Subcutaneous abdominal adipose tissue (tissue), 5 donors: ENCODE measurements around the gene C13orf46.

Experiments
- H3K27ac ChIP-seq: one replicate; pipeline ENCODE4 v1.7.0; 2013; ENCODE audit warnings: low read depth, mild to moderate bottlenecking, inconsistent platforms, low read length, moderate library complexity
- H3K27me3 ChIP-seq, 5 donors: one replicate each; pipeline ENCODE4 v1.7.0; 2013; ENCODE audit warnings: low read length in 5 of 5, inconsistent platforms in 1 of 5; ENCODE audit not compliant: control insufficient read depth in 5 of 5, insufficient read depth in 4 of 5
- H3K36me3 ChIP-seq, 5 donors: one replicate each; pipeline ENCODE4 v1.7.0; 2013; ENCODE audit warnings: low read length in 5 of 5; ENCODE audit not compliant: control insufficient read depth in 5 of 5, insufficient read depth in 5 of 5
- H3K4me1 ChIP-seq, 5 donors: one replicate each; pipeline ENCODE4 v1.7.0; 2013; ENCODE audit warnings: low read length in 5 of 5, mild to moderate bottlenecking in 3 of 5, moderate library complexity in 1 of 5; ENCODE audit not compliant: control insufficient read depth in 5 of 5, insufficient read depth in 5 of 5
- H3K4me3 ChIP-seq, 5 donors: one replicate each; pipeline ENCODE4 v1.7.0; 2013; ENCODE audit warnings: low read length in 5 of 5, low read depth in 1 of 5
- H3K9ac ChIP-seq, 5 donors: one replicate each; pipeline ENCODE4 v1.7.0; 2013; ENCODE audit warnings: low read length in 5 of 5, mild to moderate bottlenecking in 4 of 5, moderate library complexity in 3 of 5
- H3K9me3 ChIP-seq, 5 donors: one replicate each; pipeline ENCODE4 v1.7.0; 2013; ENCODE audit warnings: low read length in 5 of 5; ENCODE audit not compliant: control insufficient read depth in 5 of 5
- donor health status: healthy.
- donor health status: healthy.
- donor health status: healthy.
- donor health status: healthy.
- donor health status: healthy.

Gene C13orf46

GRCh38 chr13:113948034-113948742 is 25.7 kb downstream of the C13orf46 start:
- H3K36me3 ChIP-seq: no peaks in the 10 kb centered on the region
- no peak overlapping the region for H3K27ac ChIP-seq
- peaks cover 0 to 39% (median 34%) of the 10 kb centered on the region in 5 donors for H3K4me1 ChIP-seq
- H3K27me3 ChIP-seq: peaks cover 0 to 3% (median 0%) of the 10 kb centered on the region in 5 donors
- H3K9ac ChIP-seq: peak overlapping the region in 1 of 5 donors; percentile 5
- H3K9me3 ChIP-seq: no peaks in the 10 kb centered on the region
- H3K4me3 ChIP-seq: no peak overlapping the region

- Histone ChIP-seq H3K9ac (peak overlapping the region in 2 of 5 donors; percentile 5 to 44), H3K27ac (no peak overlapping the region), H3K27me3 (peaks cover 0 to 6% (median 0%) of the 10 kb centered on the region in 5 donors), H3K36me3 (no peaks in the 10 kb centered on the region), H3K9me3 (no peaks in the 10 kb centered on the region), H3K4me1 (peaks cover 0 to 39% (median 31%) of the 10 kb centered on the region in 5 donors), H3K4me3 (no peak overlapping the region)
Measured at GRCh38 chr13:113947311-113948033, 26.4 kb downstream of the C13orf46 start.

DNA sequence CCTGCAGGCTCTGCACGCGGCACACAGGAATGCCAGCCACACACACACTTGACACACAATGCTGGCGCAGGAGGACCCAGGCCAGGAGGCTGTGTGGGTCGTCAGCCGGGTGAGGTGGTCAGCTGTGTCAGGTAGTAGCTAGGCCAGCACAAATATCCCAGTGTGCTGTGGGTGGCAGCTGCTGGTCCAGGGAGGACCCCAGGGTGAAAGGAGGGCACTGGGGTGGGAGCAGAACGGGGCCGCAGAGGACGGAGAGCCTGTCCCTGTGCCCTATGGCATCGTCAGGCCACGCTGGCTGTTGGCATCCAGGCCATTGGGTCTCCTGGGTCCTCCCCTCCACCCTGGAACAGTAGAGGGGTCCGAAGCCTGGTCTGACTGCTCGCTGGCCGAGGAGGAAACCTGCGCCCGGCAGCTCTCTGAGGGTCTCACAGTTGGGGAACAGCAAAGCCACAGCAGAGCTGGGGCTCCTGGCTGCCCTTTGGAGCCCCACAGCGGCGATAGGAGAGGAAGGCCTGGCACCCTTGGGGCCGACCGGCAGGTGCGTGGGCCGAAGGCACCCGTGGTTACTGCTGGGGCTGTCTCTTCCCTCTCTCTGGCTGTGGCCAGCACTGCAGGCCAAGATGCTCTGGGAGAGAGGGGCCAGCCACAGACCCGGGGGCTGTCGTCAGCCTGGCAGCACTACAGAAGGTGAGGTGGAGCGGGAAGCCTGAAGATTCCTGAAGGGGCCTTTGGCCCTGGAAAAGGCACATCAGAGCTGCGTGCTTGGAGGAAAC is 27.3 kb downstream of the C13orf46 start:
- Histone ChIP-seq H3K27ac (no peak overlapping the region), H3K27me3 (peaks cover 0 to 8% (median 1%) of the 10 kb centered on the region in 5 donors), H3K9me3 (no peaks in the 10 kb centered on the region), H3K36me3 (no peaks in the 10 kb centered on the region), H3K4me1 (peaks cover 0 to 35% (median 27%) of the 10 kb centered on the region in 5 donors), H3K4me3 (no peak overlapping the region), H3K9ac (no peak overlapping the region)

DNA sequence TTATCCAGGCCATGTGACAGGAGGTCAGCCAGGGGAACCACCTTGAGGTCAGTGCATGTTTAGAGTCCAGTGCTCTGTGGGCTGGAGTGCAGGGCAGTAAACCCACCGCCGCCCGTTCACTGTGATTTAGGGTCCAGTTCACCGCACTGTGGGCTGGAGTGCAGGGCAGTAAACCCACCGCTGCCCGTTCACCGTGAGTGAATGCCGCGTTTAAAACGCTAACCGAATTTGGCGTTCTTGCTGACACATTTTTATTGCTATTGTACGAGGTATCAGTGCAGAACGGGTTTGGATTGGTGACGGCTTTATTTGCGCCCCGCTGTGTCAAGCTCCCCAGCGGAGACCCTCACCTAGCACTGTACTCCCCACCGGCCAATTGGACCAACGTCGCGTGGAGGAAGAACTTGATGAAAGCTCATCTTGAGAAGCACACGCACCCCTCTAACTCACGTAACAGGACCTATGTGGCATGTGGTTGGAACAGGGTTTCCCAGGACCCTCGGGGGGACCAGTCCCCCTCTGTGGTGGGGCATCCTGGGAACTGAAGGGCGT is 27.9 kb downstream of the C13orf46 start:
- no peak overlapping the region for H3K27ac ChIP-seq
- H3K27me3 ChIP-seq: peaks cover 0 to 11% (median 3%) of the 10 kb centered on the region in 5 donors
- H3K4me1 ChIP-seq: peaks cover 0 to 29% (median 21%) of the 10 kb centered on the region in 5 donors
- no peak overlapping the region for H3K9ac ChIP-seq
- no peaks in the 10 kb centered on the region for H3K9me3 ChIP-seq
- H3K36me3 ChIP-seq: no peaks in the 10 kb centered on the region
- no peak overlapping the region for H3K4me3 ChIP-seq

DNA sequence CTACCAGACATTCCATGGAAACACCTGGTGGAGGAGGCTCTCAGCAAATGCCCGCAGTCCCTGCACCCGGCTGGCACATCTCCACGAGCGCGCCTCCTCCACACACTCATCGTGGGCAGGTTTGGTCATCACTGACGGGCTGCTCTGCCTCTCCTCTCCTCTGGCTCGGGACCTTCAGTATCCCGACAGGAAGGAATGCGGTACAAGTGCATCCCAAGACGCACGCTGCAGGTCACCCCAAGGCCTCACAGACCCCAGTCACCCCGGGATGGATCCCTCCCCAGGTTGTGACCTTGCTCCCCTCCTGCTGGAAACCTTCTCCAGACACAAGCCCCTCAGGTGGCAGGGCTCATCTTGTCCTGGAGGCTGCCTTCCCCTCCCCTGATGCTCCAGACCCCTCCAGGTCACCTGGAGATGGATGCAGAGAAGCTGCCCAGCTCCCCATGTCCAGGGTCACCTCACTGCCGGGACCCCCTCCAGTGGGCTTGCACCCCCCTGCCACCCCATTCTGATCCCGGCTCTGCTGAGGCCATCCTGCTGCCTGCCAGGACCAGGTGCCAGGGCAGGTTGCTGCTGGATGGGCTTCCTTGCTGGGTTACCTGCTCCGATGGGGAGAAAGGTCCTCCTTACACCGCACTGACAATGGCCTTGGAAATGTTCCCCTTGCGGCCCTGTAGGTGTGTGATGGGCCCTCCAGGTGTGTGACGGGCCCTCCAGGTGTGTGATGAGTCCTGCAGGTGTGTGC is 29.9 kb downstream of the C13orf46 start:
- Histone ChIP-seq H3K27me3 (peaks cover 7 to 20% (median 11%) of the 10 kb centered on the region in 5 donors), H3K27ac (no peak overlapping the region), H3K36me3 (no peaks in the 10 kb centered on the region), H3K9ac (no peak overlapping the region), H3K4me3 (no peak overlapping the region), H3K9me3 (no peaks in the 10 kb centered on the region), H3K4me1 (peaks cover 0 to 23% (median 17%) of the 10 kb centered on the region in 5 donors)

GRCh38 chr13:113942591-113943103 is 31.2 kb downstream of the C13orf46 start:
- peaks cover under 1 to 20% (median 8%) of the 10 kb centered on the region in 5 donors for H3K4me1 ChIP-seq

GRCh38 chr13:113941571-113942191 is 32.2 kb downstream of the C13orf46 start:
- H3K9me3 ChIP-seq: no peaks in the 10 kb centered on the region
- H3K9ac ChIP-seq: no peak overlapping the region
- H3K27ac ChIP-seq: no peak overlapping the region
- no peaks in the 10 kb centered on the region for H3K36me3 ChIP-seq
- H3K4me1 ChIP-seq: peaks cover 0 to 16% (median 4%) of the 10 kb centered on the region in 5 donors
- H3K4me3 ChIP-seq: no peak overlapping the region
- H3K27me3 ChIP-seq: peaks cover 20 to 40% (median 31%) of the 10 kb centered on the region in 5 donors

More at GRCh38 chr13:113942591-113943103, 31.2 kb downstream of the C13orf46 start:
- H3K27me3 ChIP-seq: peaks cover 15 to 33% (median 22%) of the 10 kb centered on the region in 5 donors
- no peaks in the 10 kb centered on the region for H3K9me3 ChIP-seq
- no peaks in the 10 kb centered on the region for H3K36me3 ChIP-seq
- H3K4me3 ChIP-seq: no peak overlapping the region
- no peak overlapping the region for H3K9ac ChIP-seq
- H3K27ac ChIP-seq: no peak overlapping the region

- H3K36me3 ChIP-seq: no peaks in the 10 kb centered on the region
- H3K9me3 ChIP-seq: no peaks in the 10 kb centered on the region
- peaks cover 0 to 33% (median 10%) of the 10 kb centered on the region in 5 donors for H3K4me1 ChIP-seq
- no peak overlapping the region for H3K9ac ChIP-seq
- no peak overlapping the region for H3K27ac ChIP-seq
- H3K4me3 ChIP-seq: no peak overlapping the region
- H3K27me3 ChIP-seq: peaks cover 20 to 53% (median 34%) of the 10 kb centered on the region in 5 donors
Measured at GRCh38 chr13:113939944-113940297, 34.0 kb downstream of the C13orf46 start.
